ENCODE measurements around the gene SNX25.

Gene SNX25

DNA sequence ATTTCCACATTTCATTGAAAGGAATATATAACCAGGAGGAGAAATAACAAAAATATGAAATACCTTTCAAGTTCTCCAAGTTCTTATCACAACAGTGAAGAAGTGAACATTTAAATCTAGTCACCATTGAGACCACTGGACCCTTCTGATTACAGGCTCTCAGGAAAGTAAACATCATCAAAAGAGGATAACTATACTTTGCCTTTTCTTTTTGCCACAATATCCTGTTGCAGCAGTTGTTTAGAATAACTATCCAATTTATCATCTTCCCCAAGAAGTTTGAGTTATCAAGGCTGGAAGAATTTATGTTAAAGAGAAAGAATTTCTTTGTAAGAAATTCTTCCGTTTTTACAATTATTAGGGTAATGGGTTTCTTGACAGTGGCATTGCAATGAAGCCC, 182.8 kb downstream of the SNX25 start:
- TF ChIP-seq, protein P1, sequence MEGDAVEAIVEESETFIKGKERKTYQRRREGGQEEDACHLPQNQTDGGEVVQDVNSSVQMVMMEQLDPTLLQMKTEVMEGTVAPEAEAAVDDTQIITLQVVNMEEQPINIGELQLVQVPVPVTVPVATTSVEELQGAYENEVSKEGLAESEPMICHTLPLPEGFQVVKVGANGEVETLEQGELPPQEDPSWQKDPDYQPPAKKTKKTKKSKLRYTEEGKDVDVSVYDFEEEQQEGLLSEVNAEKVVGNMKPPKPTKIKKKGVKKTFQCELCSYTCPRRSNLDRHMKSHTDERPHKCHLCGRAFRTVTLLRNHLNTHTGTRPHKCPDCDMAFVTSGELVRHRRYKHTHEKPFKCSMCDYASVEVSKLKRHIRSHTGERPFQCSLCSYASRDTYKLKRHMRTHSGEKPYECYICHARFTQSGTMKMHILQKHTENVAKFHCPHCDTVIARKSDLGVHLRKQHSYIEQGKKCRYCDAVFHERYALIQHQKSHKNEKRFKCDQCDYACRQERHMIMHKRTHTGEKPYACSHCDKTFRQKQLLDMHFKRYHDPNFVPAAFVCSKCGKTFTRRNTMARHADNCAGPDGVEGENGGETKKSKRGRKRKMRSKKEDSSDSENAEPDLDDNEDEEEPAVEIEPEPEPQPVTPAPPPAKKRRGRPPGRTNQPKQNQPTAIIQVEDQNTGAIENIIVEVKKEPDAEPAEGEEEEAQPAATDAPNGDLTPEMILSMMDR (IDR thresholded peaks at IDR 0.05; ENCODE audit: borderline replicate concordance, control extremely low read depth, extremely low read depth, insufficient read depth, missing control alignments) = no peak
- DNase-seq (ENCODE audit: low spot score) = no peak

DNA sequence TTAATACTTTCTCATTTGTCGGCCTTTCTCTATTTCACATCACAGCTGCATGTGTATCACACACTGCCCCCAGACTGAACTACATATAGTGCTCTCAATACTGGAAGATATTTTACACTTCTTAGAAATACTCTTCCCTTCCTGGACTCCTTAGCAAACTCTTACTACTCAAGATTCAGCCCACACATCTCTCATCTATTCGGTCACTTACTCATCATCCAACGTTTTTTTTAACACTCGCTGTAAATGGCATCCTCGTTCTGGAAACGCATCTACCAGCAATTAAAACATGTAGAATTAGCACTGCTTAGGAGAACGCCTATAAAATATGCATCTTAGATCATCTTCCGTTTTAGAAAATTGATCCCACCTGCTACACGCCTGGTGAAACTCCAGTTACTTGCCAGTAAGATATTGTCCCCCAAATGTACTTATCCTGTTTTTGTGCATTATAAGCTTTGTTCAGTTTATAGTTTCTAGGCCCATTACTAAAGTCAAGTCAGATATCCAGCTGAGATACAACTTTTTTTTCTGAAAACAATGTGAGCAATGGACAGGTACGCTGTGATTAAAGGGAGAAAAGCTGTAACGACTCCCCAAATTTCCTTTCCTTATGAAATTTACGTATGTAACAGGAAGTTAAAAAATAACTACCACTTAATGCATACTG, 185.3 kb downstream of the SNX25 start:
- in situ Hi-C loops (cut with MboI; ENCODE audit: low sequenced_read_pairs, unreplicated experiment) = no loop called here
- DNase-seq (ENCODE audit: low spot score) = no peak
- TF ChIP-seq, protein P1 (IDR thresholded peaks at IDR 0.05; ENCODE audit: borderline replicate concordance, control extremely low read depth, extremely low read depth, insufficient read depth, missing control alignments) = no peak

More for the DNA sequence above, 182.8 kb downstream of the SNX25 start:
- in situ Hi-C loops (cut with MboI; ENCODE audit: low sequenced_read_pairs, unreplicated experiment) = no loop called here

DNA sequence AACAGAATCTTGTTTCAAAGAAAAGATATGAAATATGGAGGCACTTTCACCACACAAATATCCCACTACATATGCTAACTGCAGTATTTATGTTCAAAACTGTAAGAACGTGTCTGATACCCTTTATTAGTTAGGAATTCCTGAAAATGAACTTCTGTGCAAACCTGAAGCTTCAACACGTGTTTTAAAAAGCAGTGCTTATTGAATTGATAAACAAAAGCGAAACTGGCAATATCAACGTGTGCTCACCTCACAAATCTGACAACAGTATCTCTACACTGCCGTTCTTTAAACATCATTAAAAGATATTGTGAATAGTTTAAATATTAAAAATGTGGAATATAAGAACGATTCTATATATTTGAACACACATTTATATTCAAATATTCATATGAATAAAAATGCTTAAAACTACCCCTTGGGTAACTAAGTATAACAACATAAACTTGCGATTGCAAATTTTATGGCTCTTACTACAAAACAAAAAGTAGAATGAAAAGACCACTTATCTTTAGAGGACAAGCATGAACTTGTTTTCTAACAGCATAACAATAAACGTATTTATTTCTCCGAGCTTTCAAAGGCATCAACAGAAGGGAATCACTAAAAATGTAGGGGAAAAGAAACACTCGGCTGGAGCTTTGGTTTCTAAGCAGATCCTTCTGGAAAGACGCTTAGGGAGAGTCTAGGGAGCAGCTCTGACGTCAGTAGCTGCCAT, 186.0 kb downstream of the SNX25 start, which contains the start of gene LRP2BP:
TSS of gene LRP2BP (minus strand) at position 687 of the 718 bp plus-strand sequence. CDS start 17,738 bp downstream, outside the sequence.
- TF ChIP-seq, protein P1 (IDR thresholded peaks at IDR 0.05; ENCODE audit: borderline replicate concordance, control extremely low read depth, extremely low read depth, insufficient read depth, missing control alignments) = no peak
- in situ Hi-C loops (cut with MboI; ENCODE audit: low sequenced_read_pairs, unreplicated experiment) = no loop called here
- peak; percentile 41 for DNase-seq (ENCODE audit: low spot score)

DNA sequence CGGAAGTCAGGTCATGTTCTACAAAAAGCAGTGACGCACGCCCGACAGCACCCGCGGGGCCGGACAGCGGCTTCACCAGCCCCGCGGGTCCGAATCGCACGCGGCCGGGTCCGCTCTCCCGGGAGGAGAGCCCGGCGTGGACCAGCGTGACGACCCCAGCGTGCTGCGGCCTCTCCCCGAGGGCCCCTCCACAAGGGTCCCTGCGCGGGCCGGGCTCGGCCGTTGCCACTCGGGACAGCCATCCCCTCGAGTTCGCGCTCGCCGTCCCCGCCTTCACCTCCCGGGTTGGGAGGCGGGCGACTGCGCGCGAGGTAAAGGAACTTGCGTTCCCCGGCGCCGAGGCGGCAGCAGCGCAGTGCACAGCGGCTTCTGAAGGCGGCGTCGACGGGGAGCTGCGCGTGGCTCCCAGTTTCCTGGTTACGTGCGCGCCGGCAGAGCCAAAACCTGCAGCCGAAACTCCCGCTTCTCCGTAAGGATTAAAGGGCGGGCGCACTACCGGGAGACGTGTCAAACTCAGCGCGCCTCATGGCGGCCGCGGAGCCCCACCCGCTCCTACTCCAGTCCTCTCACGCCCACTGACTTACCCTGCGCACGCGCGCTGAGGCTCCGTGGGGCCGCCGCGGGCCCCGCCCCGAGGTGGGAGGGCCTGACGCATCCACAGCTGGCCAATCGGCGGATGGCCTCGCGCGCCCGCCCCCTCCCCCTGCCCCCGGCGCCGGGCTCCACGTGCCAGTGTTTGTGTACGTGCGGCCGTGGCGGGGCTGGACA, 186.7 kb downstream of the SNX25 start:
- DNase-seq (ENCODE audit: low spot score) = peak; percentile 99
- TF ChIP-seq, protein P1 (IDR thresholded peaks at IDR 0.05; ENCODE audit: borderline replicate concordance, control extremely low read depth, extremely low read depth, insufficient read depth, missing control alignments) = no peak
- in situ Hi-C loops (cut with MboI; ENCODE audit: low sequenced_read_pairs, unreplicated experiment) = no loop called here

DNA sequence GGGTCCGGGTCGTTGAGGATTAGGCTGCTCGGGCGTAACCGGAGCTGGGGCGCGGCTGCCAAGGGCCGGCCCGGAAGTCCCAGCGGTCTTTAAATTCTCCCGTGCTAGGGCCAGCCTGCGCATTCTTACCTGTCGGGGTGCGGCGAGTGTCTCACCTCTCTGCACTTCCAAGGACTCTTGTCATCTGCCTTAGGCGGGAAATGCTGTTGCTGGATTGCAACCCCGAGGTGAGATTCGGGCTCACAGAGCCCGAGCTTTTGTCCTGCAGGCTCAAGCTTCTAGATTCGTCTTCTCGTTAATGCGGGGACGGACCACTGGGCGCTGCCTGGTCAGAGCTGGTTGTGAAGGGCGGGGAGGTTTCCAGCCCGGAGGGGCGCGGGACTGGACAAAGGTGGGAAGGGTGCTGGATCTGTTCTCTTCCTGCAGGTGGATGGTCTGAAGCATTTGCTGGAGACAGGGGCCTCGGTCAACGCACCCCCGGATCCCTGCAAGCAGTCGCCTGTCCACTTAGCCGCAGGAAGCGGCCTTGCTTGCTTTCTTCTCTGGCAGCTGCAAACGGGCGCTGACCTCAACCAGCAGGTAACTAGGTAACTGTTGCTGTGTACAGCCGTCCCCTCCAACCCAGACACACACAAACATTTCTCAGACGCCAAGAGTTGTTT, 187.5 kb downstream of the SNX25 start, which contains the start of gene ANKRD37:
TSS of gene ANKRD37 (plus strand) at position 118 of the 662 bp plus-strand sequence. CDS start at position 201, 83 bp downstream.
- no peak for DNase-seq (ENCODE audit: low spot score)
- TF ChIP-seq, protein P1 (IDR thresholded peaks at IDR 0.05; ENCODE audit: borderline replicate concordance, control extremely low read depth, extremely low read depth, insufficient read depth, missing control alignments) = no peak
- in situ Hi-C loops (cut with MboI; ENCODE audit: low sequenced_read_pairs, unreplicated experiment) = no loop called here

DNA sequence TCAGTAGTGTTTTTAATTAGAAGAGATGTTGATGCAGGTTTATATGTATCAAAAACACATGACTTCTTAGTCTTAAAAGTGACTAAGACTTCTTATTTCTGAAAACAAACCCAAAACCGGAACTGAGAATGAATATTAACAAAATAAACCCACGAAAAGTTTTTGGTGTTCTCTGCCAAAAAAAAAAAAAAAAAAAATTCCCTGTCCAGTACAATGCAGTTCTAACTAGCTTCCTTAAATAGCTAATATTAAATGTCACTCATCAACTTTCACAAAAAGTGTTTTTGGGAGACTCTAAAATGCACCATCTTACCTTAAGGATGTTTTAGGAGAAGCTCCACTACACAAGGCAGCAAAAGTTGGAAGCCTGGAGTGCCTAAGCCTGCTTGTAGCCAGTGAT, 189.2 kb downstream of the SNX25 start:
- TF ChIP-seq, protein P1 (IDR thresholded peaks at IDR 0.05; ENCODE audit: borderline replicate concordance, control extremely low read depth, extremely low read depth, insufficient read depth, missing control alignments) = no peak
- in situ Hi-C loops (cut with MboI; ENCODE audit: low sequenced_read_pairs, unreplicated experiment) = no loop called here
- no peak for DNase-seq (ENCODE audit: low spot score)
